HG03039 (cell line): ENCODE results near the gene ZNF625.

ENCODE experiments used
- ATAC-seq: cut with Tn5 transposase; IDR thresholded peaks from one replicate; pipeline ENCODE4 v1.9.1; 2021; ENCODE audit warnings: mild to moderate bottlenecking, moderate library complexity; ENCODE audit not compliant: unreplicated experiment

The ZNF625 gene

GRCh38 chr19:12156223-12157058 is at the start of gene ZNF625:
TSS of gene ZNF625 (minus strand) at chr19:12156734. CDS start at chr19:12156558, 176 bp downstream.
- peak; percentile 64 for ATAC-seq

GRCh38 chr19:12205296-12205695 is 48.8 kb upstream of the ZNF625 start:
- ATAC-seq, result no peak

- ATAC-seq, result no peak
These were observed 45.7 kb upstream of the ZNF625 start for GRCh38 chr19:12202250-12202649.

- no peak for ATAC-seq
These were observed 43.4 kb upstream of the ZNF625 start for GRCh38 chr19:12199757-12200419.

- ATAC-seq, result no peak
These were observed 41.6 kb upstream of the ZNF625 start for GRCh38 chr19:12198136-12198535.

GRCh38 chr19:12194827-12195731 is 38.5 kb upstream of the ZNF625 start:
- no peak for ATAC-seq

- no peak for ATAC-seq
These were observed 31.1 kb upstream of the ZNF625 start for GRCh38 chr19:12187625-12188024.

- ATAC-seq, result no peak
These were observed 23.8 kb upstream of the ZNF625 start for GRCh38 chr19:12180377-12180776.

- ATAC-seq, result no peak
These were observed 10.1 kb upstream of the ZNF625 start for GRCh38 chr19:12166626-12167025.

GRCh38 chr19:12163826-12164225 is 7.3 kb upstream of the ZNF625 start:
- no peak for ATAC-seq

GRCh38 chr19:12162882-12163806 is 6.6 kb upstream of the ZNF625 start, which contains the start of gene ZNF136:
TSS of gene ZNF136 (plus strand) at chr19:12163096. CDS start at chr19:12163204, 108 bp downstream.
- ATAC-seq, result peak; percentile 92

- ATAC-seq, result peak; percentile 17
These were observed 6.0 kb upstream of the ZNF625 start for GRCh38 chr19:12162513-12162881.

GRCh38 chr19:12159773-12160414 is 3.4 kb upstream of the ZNF625 start:
- ATAC-seq, result no peak

- ATAC-seq, result no peak
These were observed 1.1 kb downstream of the ZNF625 start for GRCh38 chr19:12155324-12155860.

- no peak for ATAC-seq
These were observed 11.2 kb downstream of the ZNF625 start for GRCh38 chr19:12145348-12145747.

- no peak for ATAC-seq
These were observed 15.2 kb downstream of the ZNF625 start for GRCh38 chr19:12141405-12141736.

GRCh38 chr19:12140545-12141404 is 15.8 kb downstream of the ZNF625 start:
- ATAC-seq, result no peak

GRCh38 chr19:12139885-12140544 is 16.5 kb downstream of the ZNF625 start, which contains the start of gene ZNF20:
TSS of gene ZNF20 (minus strand) at chr19:12140350. CDS start at chr19:12140182, 168 bp downstream.
- peak; percentile 85 for ATAC-seq
